ENCODE data around the gene CUEDC2. TPM values are rescaled to one million over a fixed set of nuclear protein-coding genes. Genes with fewer than 3 reads are reported as not detected.

Gene CUEDC2
- total RNA-seq, 1 donor from 2014 or later: 67.5 TPM

GRCh38 chr10:102450374-102451104 lies 18.2 kb upstream of the CUEDC2 start:
- DNase-seq (ENCODE audit: low spot score): peak; percentile 88
- Mint-ChIP-seq H3K4me1 (ENCODE audit: low read depth) (peaks cover 23% of the 10 kb centered on the region), H3K9me3 (no peaks in the 10 kb centered on the region), H3K27ac (peak overlapping the region; percentile 87), H3K4me3 (ENCODE audit: low read depth) (peak overlapping the region; percentile 94), H3K36me3 (ENCODE audit: low read depth) (peaks cover 24% of the 10 kb centered on the region), H3K27me3 (ENCODE audit: low read depth) (no peaks in the 10 kb centered on the region)
- intact Hi-C loops (cut with micrococcal nuclease): loop anchor here (1.0 kb wide), 3 partner anchors 18 to 51 kb away; partner anchors contain the start of gene CUEDC2

- intact Hi-C loops (cut with micrococcal nuclease): loop anchor here (1.0 kb wide), 3 partner anchors 18 to 51 kb away; partner anchors contain the start of gene CUEDC2
- no peak for DNase-seq (ENCODE audit: low spot score)
- peak overlapping the region; percentile 87 for H3K27ac Mint-ChIP-seq
- no peaks in the 10 kb centered on the region for H3K27me3 Mint-ChIP-seq (ENCODE audit: low read depth)
- peaks cover 23% of the 10 kb centered on the region for H3K4me1 Mint-ChIP-seq (ENCODE audit: low read depth)
- peaks cover 21% of the 10 kb centered on the region for H3K36me3 Mint-ChIP-seq (ENCODE audit: low read depth)
- no peaks in the 10 kb centered on the region for H3K9me3 Mint-ChIP-seq
- peak overlapping the region; percentile 94 for H3K4me3 Mint-ChIP-seq (ENCODE audit: low read depth)
These were observed 17.7 kb upstream of the CUEDC2 start for GRCh38 chr10:102450124-102450373.

GRCh38 chr10:102449321-102450123 lies 17.1 kb upstream of the CUEDC2 start:
- Mint-ChIP-seq H3K27ac (peak overlapping the region; percentile 87), H3K4me1 (ENCODE audit: low read depth) (peaks cover 23% of the 10 kb centered on the region), H3K36me3 (ENCODE audit: low read depth) (peaks cover 23% of the 10 kb centered on the region), H3K4me3 (ENCODE audit: low read depth) (peak overlapping the region; percentile 94), H3K9me3 (no peaks in the 10 kb centered on the region), H3K27me3 (ENCODE audit: low read depth) (no peaks in the 10 kb centered on the region)
- DNase-seq (ENCODE audit: low spot score): peak; percentile 82
- intact Hi-C loops (cut with micrococcal nuclease): loop anchor here (1.0 kb wide), 4 partner anchors 13 to 50 kb away; partner anchors contain the start of gene CUEDC2

GRCh38 chr10:102444851-102445250 lies 12.5 kb upstream of the CUEDC2 start:
- Mint-ChIP-seq H3K9me3 (no peaks in the 10 kb centered on the region), H3K27ac (no peak overlapping the region), H3K36me3 (ENCODE audit: low read depth) (peaks cover 3% of the 10 kb centered on the region), H3K27me3 (ENCODE audit: low read depth) (no peaks in the 10 kb centered on the region), H3K4me1 (ENCODE audit: low read depth) (peaks cover 9% of the 10 kb centered on the region), H3K4me3 (ENCODE audit: low read depth) (no peak overlapping the region)
- no peak for DNase-seq (ENCODE audit: low spot score)
- intact Hi-C loops (cut with micrococcal nuclease): no loop called here

GRCh38 chr10:102438374-102438773 lies 6.0 kb upstream of the CUEDC2 start:
- peak overlapping the region; percentile 66 for H3K4me3 Mint-ChIP-seq (ENCODE audit: low read depth)
- no peak for DNase-seq (ENCODE audit: low spot score)

GRCh38 chr10:102437515-102437914 lies 5.1 kb upstream of the CUEDC2 start:
- Mint-ChIP-seq H3K4me1 (ENCODE audit: low read depth) (peaks cover 43% of the 10 kb centered on the region), H3K27me3 (ENCODE audit: low read depth) (no peaks in the 10 kb centered on the region), H3K27ac (peak overlapping the region; percentile 38), H3K36me3 (ENCODE audit: low read depth) (peaks cover 23% of the 10 kb centered on the region), H3K4me3 (ENCODE audit: low read depth) (peak overlapping the region; percentile 91), H3K9me3 (no peaks in the 10 kb centered on the region)
- intact Hi-C loops (cut with micrococcal nuclease): no loop called here
- DNase-seq (ENCODE audit: low spot score): no peak

More at GRCh38 chr10:102438374-102438773, 6.0 kb upstream of the CUEDC2 start:
- H3K27ac Mint-ChIP-seq: no peak overlapping the region
- intact Hi-C loops (cut with micrococcal nuclease): no loop called here
- peaks cover 37% of the 10 kb centered on the region for H3K4me1 Mint-ChIP-seq (ENCODE audit: low read depth)
- H3K9me3 Mint-ChIP-seq: no peaks in the 10 kb centered on the region
- H3K27me3 Mint-ChIP-seq (ENCODE audit: low read depth): no peaks in the 10 kb centered on the region
- H3K36me3 Mint-ChIP-seq (ENCODE audit: low read depth): peaks cover 23% of the 10 kb centered on the region

- Mint-ChIP-seq H3K4me1 (ENCODE audit: low read depth) (peaks cover 47% of the 10 kb centered on the region), H3K4me3 (ENCODE audit: low read depth) (peak overlapping the region; percentile 91), H3K27me3 (ENCODE audit: low read depth) (no peaks in the 10 kb centered on the region), H3K36me3 (ENCODE audit: low read depth) (peaks cover 26% of the 10 kb centered on the region), H3K27ac (peak overlapping the region; percentile 71), H3K9me3 (no peaks in the 10 kb centered on the region)
- DNase-seq (ENCODE audit: low spot score): no peak
- intact Hi-C loops (cut with micrococcal nuclease): loop anchor here (1.0 kb wide), 1 partner anchor 13 kb away; no protein-coding TSS in a partner anchor
These were observed 3.9 kb upstream of the CUEDC2 start for GRCh38 chr10:102436312-102436711.

GRCh38 chr10:102435529-102436233 lies 3.3 kb upstream of the CUEDC2 start:
- H3K27ac Mint-ChIP-seq: peak overlapping the region; percentile 71
- H3K4me3 Mint-ChIP-seq (ENCODE audit: low read depth): peak overlapping the region; percentile 91
- peaks cover 47% of the 10 kb centered on the region for H3K4me1 Mint-ChIP-seq (ENCODE audit: low read depth)
- intact Hi-C loops (cut with micrococcal nuclease): loop anchor here (1.0 kb wide), 1 partner anchor 14 kb away; no protein-coding TSS in a partner anchor
- no peaks in the 10 kb centered on the region for H3K9me3 Mint-ChIP-seq
- no peaks in the 10 kb centered on the region for H3K27me3 Mint-ChIP-seq (ENCODE audit: low read depth)
- peaks cover 26% of the 10 kb centered on the region for H3K36me3 Mint-ChIP-seq (ENCODE audit: low read depth)
- DNase-seq (ENCODE audit: low spot score): peak; percentile 52

- Mint-ChIP-seq H3K27me3 (ENCODE audit: low read depth) (no peaks in the 10 kb centered on the region), H3K4me3 (ENCODE audit: low read depth) (peak overlapping the region; percentile 91), H3K4me1 (ENCODE audit: low read depth) (peaks cover 47% of the 10 kb centered on the region), H3K27ac (peak overlapping the region; percentile 71), H3K36me3 (ENCODE audit: low read depth) (peaks cover 26% of the 10 kb centered on the region), H3K9me3 (no peaks in the 10 kb centered on the region)
- intact Hi-C loops (cut with micrococcal nuclease): no loop called here
- no peak for DNase-seq (ENCODE audit: low spot score)
These were observed 2.7 kb upstream of the CUEDC2 start for GRCh38 chr10:102435133-102435497.

- Mint-ChIP-seq H3K9me3 (no peaks in the 10 kb centered on the region), H3K36me3 (ENCODE audit: low read depth) (peaks cover 26% of the 10 kb centered on the region)
- intact Hi-C loops (cut with micrococcal nuclease): no loop called here
These were observed 2.2 kb upstream of the CUEDC2 start for GRCh38 chr10:102434394-102435132.

GRCh38 chr10:102433619-102434046 lies 1.3 kb upstream of the CUEDC2 start:
- H3K27ac Mint-ChIP-seq: peak overlapping the region; percentile 7
- H3K4me3 Mint-ChIP-seq (ENCODE audit: low read depth): no peak overlapping the region
- H3K9me3 Mint-ChIP-seq: no peaks in the 10 kb centered on the region
- H3K36me3 Mint-ChIP-seq (ENCODE audit: low read depth): peaks cover 26% of the 10 kb centered on the region
- peaks cover 47% of the 10 kb centered on the region for H3K4me1 Mint-ChIP-seq (ENCODE audit: low read depth)
- intact Hi-C loops (cut with micrococcal nuclease): loop anchor here (2.0 kb wide), 1 partner anchor 69 kb away; the partner anchor contains the start of genes ACTR1A and SUFU
- DNase-seq (ENCODE audit: low spot score): no peak
- no peaks in the 10 kb centered on the region for H3K27me3 Mint-ChIP-seq (ENCODE audit: low read depth)

More at GRCh38 chr10:102434394-102435132, 2.2 kb upstream of the CUEDC2 start:
- Mint-ChIP-seq H3K4me1 (ENCODE audit: low read depth) (peaks cover 47% of the 10 kb centered on the region), H3K4me3 (ENCODE audit: low read depth) (peak overlapping the region; percentile 91), H3K27ac (peak overlapping the region; percentile 71), H3K27me3 (ENCODE audit: low read depth) (no peaks in the 10 kb centered on the region)
- no peak for DNase-seq (ENCODE audit: low spot score)
